Cardiac muscle cell (in vitro differentiated cells and primary cell): Measurements from ENCODE around the gene ANKRD62. TPM values are rescaled to one million over a fixed set of nuclear protein-coding genes. Genes with fewer than 3 reads are reported as not detected.

Experiments
- DNase-seq, 2 donors: peaks; one replicate each; pipeline versions ENCODE4 v3.0.0 to v3.0.0-alpha.2; 2010 to 2017; ENCODE audit warnings: low read depth in 1 of 2, low spot score in 1 of 2
- H3K27ac ChIP-seq: fragments of 200-600 bp; sonication (generic); 2 replicates; pipeline ENCODE4 v1.5.1; 2016
- H3K27me3 ChIP-seq: fragments of 200-600 bp; sonication (generic); 2 replicates; pipeline ENCODE4 v1.6.0; 2016; ENCODE audit warnings: control low read depth
- H3K36me3 ChIP-seq: fragments of 200-600 bp; sonication (generic); 2 replicates; pipeline ENCODE4 v1.5.1; 2016; ENCODE audit warnings: control low read depth
- H3K4me1 ChIP-seq: fragments of 200-600 bp; sonication (generic); 2 replicates; pipeline ENCODE4 v1.8.1; 2017; ENCODE audit warnings: low read depth, mild to moderate bottlenecking, mixed run types
- H3K4me3 ChIP-seq: fragments of 200-600 bp; sonication (generic); 2 replicates; pipeline ENCODE4 v1.5.1; 2016; ENCODE audit warnings: mild to moderate bottlenecking
- H3K9me3 ChIP-seq: fragments of 200-600 bp; sonication (generic); 2 replicates; pipeline ENCODE4 v1.5.1; 2017; ENCODE audit warnings: low read depth, mild to moderate bottlenecking, control low read depth
- polyA plus RNA-seq: library from polyadenylated mRNA; unstranded; fragments of >200 nt; fragmentation: Nextera tagmentation; extraction: Ambion mirVana; gene quantifications from 2 replicates; pipeline ENCODE4 v1.2.1, GENCODE V29; 2016
- total RNA-seq: library from RNA; depleted of rRNA; stranded (reverse); fragments of >200 nt; gene quantifications from 2 replicates; pipeline ENCODE4 v1.2.3, GENCODE V29; 2016
- TF ChIP-seq, protein P1 (sequence below): IDR thresholded peaks from 2 replicates; pipeline ENCODE4 v1.5.1; 2012; ENCODE audit warnings: low read depth, mild to moderate bottlenecking, low read length

The ANKRD62 gene
- total and polyA plus RNA-seq, 2 experiments from 2014 or later = not detected

DNA sequence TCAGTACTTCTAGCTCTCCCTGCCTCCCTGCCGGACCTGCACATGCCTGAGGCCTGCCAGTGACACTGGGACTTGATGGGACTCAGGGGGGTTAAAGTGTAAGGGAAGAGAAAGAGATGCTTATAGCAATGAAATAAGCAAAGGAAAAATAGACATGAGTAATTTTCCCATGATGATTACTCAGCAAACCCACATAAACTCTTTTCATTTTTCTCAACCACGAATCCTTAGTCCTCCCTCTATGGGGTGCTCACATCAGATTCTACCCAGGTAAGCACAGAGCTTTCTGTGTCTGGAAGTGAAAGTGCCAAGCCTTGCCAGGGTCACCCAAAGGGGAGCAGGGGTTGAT is 44.8 kb upstream of the ANKRD62 start:
- H3K36me3 ChIP-seq = no peaks in the 10 kb centered on the region
- TF ChIP-seq, protein P1, sequence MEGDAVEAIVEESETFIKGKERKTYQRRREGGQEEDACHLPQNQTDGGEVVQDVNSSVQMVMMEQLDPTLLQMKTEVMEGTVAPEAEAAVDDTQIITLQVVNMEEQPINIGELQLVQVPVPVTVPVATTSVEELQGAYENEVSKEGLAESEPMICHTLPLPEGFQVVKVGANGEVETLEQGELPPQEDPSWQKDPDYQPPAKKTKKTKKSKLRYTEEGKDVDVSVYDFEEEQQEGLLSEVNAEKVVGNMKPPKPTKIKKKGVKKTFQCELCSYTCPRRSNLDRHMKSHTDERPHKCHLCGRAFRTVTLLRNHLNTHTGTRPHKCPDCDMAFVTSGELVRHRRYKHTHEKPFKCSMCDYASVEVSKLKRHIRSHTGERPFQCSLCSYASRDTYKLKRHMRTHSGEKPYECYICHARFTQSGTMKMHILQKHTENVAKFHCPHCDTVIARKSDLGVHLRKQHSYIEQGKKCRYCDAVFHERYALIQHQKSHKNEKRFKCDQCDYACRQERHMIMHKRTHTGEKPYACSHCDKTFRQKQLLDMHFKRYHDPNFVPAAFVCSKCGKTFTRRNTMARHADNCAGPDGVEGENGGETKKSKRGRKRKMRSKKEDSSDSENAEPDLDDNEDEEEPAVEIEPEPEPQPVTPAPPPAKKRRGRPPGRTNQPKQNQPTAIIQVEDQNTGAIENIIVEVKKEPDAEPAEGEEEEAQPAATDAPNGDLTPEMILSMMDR = no peak
- H3K27me3 ChIP-seq = no peaks in the 10 kb centered on the region
- H3K9me3 ChIP-seq = no peaks in the 10 kb centered on the region
- no peak overlapping the region for H3K4me3 ChIP-seq
- peak in 1 of 2 donors; percentile 35 for DNase-seq
- H3K4me1 ChIP-seq = no peaks in the 10 kb centered on the region
- no peak overlapping the region for H3K27ac ChIP-seq

DNA sequence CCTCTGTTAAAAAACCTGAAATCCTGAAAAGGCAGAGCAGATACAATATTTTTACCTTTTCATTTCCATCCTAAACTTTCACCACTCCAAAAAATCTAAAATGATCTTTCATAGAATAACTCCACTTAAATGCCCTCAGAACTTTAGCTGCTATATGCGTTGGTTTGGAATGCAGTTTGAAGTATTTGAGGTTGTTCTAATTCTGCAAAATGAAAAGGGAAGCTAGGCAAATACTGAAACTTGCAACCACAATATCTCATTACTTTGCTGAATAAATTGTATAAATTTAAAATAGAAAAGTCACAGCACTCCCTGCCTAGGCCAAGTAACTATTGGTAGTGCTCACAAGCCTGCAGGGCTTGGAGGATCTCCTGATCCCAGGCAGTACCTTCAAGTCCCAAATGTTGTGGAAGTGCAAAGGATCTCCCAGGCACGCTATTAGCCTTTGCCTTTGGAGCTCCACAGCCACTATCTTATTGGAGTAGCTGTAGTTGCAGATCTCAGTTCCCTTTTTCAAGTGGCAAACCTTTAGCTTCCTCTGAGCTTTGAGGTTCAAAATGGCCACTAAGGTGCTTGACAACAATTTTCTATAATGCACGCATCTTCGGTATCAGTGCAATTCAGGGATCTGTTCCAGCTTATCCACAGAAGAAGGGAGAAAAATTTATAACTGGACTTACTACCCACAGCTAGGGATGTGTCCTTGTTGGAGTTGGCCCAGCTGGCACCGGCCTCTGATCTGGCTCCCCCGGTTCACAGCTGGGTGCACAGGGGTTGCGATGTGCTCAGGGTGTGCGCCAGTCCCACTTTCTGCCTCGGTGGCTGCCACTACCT is 43.4 kb upstream of the ANKRD62 start:
- TF ChIP-seq, protein P1 = no peak
- no peaks in the 10 kb centered on the region for H3K36me3 ChIP-seq
- H3K27ac ChIP-seq = no peak overlapping the region
- no peak for DNase-seq
- H3K9me3 ChIP-seq = no peaks in the 10 kb centered on the region
- H3K4me3 ChIP-seq = no peak overlapping the region
- no peaks in the 10 kb centered on the region for H3K4me1 ChIP-seq
- no peaks in the 10 kb centered on the region for H3K27me3 ChIP-seq

DNA sequence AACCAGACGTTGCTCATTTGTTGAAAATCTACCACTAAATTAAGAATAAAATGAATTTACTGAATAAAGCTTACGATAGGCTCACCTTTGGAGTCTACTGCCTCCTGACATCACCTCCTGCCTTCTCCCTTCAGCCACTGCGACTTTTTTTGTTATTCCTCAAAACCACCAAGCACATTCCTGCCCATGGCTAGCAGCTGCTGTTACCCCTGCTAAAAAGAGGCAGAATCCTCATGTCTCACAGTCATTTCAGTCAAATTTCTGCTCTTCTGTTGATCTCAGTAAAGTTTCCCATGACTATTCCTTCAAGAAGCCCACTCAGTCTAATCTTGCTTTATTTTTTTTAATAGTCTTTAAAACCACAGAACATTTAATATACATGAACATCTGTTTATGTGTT is 40.8 kb upstream of the ANKRD62 start:
- no peak for DNase-seq
- H3K9me3 ChIP-seq = no peaks in the 10 kb centered on the region
- TF ChIP-seq, protein P1 = no peak
- no peaks in the 10 kb centered on the region for H3K27me3 ChIP-seq
- H3K36me3 ChIP-seq = no peaks in the 10 kb centered on the region
- no peaks in the 10 kb centered on the region for H3K4me1 ChIP-seq
- no peak overlapping the region for H3K4me3 ChIP-seq
- H3K27ac ChIP-seq = no peak overlapping the region

DNA sequence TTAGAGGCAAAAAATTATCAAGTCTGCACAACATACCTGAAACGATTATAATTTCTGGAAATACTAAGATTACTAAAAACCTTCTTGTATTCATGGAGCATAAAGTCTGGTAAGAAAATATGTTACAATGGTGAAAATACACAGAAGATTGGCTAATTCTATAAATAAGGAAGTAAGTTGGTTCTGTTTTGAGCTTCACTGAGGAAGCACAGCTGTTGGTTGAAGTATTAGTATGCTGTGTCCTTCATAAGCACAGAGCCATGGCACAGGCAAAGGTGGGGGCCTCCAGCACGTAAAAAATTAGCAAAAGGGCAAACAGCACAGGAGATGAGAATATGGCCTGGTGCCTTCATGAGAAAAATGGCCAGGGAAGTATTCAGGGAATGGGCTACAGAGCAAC is 40.4 kb upstream of the ANKRD62 start:
- TF ChIP-seq, protein P1 = no peak
- no peak overlapping the region for H3K27ac ChIP-seq
- no peaks in the 10 kb centered on the region for H3K36me3 ChIP-seq
- no peaks in the 10 kb centered on the region for H3K4me1 ChIP-seq
- H3K9me3 ChIP-seq = no peaks in the 10 kb centered on the region
- no peak overlapping the region for H3K4me3 ChIP-seq
- no peaks in the 10 kb centered on the region for H3K27me3 ChIP-seq
- no peak for DNase-seq

DNA sequence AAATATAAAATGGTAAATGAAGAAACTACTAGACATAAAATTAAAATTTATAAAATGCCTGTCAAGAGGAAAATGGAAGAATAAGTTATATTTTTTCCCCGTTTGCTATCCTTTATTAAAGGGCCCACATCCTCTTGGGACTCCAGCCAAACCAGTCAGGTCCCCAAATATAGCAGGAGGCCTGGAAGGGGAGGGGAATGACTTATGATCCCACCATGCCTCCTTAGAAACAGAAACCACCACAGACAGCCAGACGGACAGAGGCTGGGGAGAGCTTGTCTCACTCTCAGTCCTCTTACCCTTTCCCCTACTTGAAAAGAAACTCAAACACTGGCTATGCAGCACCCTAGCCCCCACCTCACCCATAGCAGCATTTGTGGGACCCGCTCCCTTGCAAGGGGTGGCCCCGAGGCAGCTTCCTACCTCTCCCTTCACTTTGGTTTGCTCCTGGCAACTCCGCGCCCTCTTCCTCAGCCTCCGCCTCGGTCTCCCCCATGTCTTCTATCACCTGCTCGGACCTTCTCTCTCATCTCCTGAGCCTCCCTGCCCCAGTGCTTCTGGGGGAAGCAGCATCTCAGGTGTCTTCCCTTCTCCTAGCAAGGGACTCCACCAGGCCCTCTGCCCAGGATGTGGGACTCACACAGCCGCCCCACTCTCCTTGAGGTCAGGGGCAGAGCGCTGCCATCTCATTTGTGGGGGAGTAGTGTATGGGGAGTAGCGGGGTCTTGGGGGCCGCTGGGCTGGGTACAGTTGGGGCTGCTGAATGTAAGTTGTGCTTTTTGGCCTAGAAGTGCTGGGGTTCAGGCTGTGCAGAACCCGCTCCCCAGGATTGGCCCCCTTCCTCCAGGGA is 37.4 kb upstream of the ANKRD62 start:
- Histone ChIP-seq H3K4me1 (no peaks in the 10 kb centered on the region), H3K4me3 (no peak overlapping the region), H3K27me3 (no peaks in the 10 kb centered on the region), H3K27ac (no peak overlapping the region), H3K9me3 (no peaks in the 10 kb centered on the region), H3K36me3 (no peaks in the 10 kb centered on the region)
- DNase-seq = no peak
- TF ChIP-seq, protein P1 = no peak
